Ascending aorta (tissue), 2 donors: Measurements from ENCODE around the gene CD52. TPM values are rescaled to one million over a fixed set of nuclear protein-coding genes. Genes with fewer than 3 reads are reported as not detected.

Experiments
- DNase-seq, 2 donors: peaks; one replicate each; pipeline ENCODE4 v3.0.0-alpha.2; 2019; ENCODE audit warnings: low spot score in 2 of 2
- H3K27ac ChIP-seq, 2 donors: fragments of 200-600 bp; sonication (generic); one replicate each; pipeline ENCODE4 v1.5.1; 2016 to 2017; ENCODE audit warnings: mild to moderate bottlenecking in 1 of 2
- H3K27me3 ChIP-seq: fragments of 200-600 bp; sonication (generic); one replicate; pipeline ENCODE4 v1.5.1; 2017
- H3K36me3 ChIP-seq, 2 donors: fragments of 200-600 bp; sonication (generic); one replicate each; pipeline ENCODE4 v1.5.1; 2016
- H3K4me1 ChIP-seq, 2 donors: fragments of 200-600 bp; sonication (generic); one replicate each; pipeline ENCODE4 v1.5.1; 2016 to 2017; ENCODE audit warnings: mild to moderate bottlenecking in 1 of 2
- H3K4me3 ChIP-seq, 2 donors: fragments of 200-600 bp; sonication (generic); one replicate each; pipeline ENCODE4 v1.5.1; 2016 to 2017; ENCODE audit warnings: mild to moderate bottlenecking in 1 of 2
- H3K9me3 ChIP-seq, 2 donors: fragments of 200-600 bp; sonication (generic); one replicate each; pipeline ENCODE4 v1.5.1; 2016
- intact Hi-C: fragments of 100-400 bp; cut with DNase I; formaldehyde crosslinking; loops from one replicate; pipeline ENCODE4 v1.15.1; 2023
- total RNA-seq: library from RNA; depleted of rRNA; stranded (reverse); fragments of >200 nt; gene quantifications from one replicate; pipeline ENCODE4 v1.1.0, GENCODE V29; 2016
- TF ChIP-seq, protein P1 (sequence below), 3 experiments: fragments of 200-600 bp in 2 of 3; fragments of 450-650 bp in 1 of 3; sonication (generic) in 2 of 3; IDR thresholded peaks; one replicate each; pipeline ENCODE4 v1.5.1; 2016 to 2019; ENCODE audit warnings: antibody characterized with exemption in 3 of 3, mild to moderate bottlenecking in 1 of 3, moderate library complexity in 1 of 3

Gene CD52
- total RNA-seq, 1 donor from 2014 or later: not detected

DNA sequence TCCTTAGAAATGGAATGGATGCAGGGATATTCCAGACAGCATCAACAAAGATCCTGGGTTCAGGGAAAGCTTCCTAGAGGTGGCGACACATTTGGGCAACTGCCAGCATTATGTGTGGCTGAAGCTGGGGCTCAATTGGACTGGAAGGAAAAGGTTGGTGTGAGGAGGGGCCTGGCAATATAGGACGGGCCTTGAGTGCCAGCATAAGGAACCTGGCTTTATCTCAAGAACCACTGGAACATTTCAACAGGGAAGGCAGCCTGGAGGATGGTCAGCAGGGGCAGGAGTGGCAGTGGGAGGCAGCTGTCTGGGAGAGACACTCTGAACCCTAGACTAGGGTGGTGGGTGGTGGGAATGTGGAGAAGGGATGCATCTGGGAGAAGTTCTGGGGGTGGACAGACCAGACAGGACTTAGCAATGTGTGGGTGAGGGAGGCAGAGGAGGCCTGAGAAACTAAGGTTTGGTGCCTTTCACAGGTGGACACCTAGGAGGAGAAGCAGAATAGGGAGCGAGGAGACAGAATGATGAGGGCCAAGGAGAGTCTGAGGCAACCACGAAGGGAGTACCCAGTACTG, 34.4 kb upstream of the CD52 start:
- Histone ChIP-seq H3K36me3 (no peaks in the 10 kb centered on the region), H3K4me1 (peaks cover 22 to 39% of the 10 kb centered on the region in 2 donors), H3K9me3 (no peaks in the 10 kb centered on the region), H3K27ac (peak overlapping the region; percentile 61 to 69), H3K27me3 (no peaks in the 10 kb centered on the region), H3K4me3 (no peak overlapping the region)
- no peak for DNase-seq
- intact Hi-C loops: no loop called here
- TF ChIP-seq, protein P1, sequence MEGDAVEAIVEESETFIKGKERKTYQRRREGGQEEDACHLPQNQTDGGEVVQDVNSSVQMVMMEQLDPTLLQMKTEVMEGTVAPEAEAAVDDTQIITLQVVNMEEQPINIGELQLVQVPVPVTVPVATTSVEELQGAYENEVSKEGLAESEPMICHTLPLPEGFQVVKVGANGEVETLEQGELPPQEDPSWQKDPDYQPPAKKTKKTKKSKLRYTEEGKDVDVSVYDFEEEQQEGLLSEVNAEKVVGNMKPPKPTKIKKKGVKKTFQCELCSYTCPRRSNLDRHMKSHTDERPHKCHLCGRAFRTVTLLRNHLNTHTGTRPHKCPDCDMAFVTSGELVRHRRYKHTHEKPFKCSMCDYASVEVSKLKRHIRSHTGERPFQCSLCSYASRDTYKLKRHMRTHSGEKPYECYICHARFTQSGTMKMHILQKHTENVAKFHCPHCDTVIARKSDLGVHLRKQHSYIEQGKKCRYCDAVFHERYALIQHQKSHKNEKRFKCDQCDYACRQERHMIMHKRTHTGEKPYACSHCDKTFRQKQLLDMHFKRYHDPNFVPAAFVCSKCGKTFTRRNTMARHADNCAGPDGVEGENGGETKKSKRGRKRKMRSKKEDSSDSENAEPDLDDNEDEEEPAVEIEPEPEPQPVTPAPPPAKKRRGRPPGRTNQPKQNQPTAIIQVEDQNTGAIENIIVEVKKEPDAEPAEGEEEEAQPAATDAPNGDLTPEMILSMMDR (IDR thresholded peaks at IDR 0.05): no peak

DNA sequence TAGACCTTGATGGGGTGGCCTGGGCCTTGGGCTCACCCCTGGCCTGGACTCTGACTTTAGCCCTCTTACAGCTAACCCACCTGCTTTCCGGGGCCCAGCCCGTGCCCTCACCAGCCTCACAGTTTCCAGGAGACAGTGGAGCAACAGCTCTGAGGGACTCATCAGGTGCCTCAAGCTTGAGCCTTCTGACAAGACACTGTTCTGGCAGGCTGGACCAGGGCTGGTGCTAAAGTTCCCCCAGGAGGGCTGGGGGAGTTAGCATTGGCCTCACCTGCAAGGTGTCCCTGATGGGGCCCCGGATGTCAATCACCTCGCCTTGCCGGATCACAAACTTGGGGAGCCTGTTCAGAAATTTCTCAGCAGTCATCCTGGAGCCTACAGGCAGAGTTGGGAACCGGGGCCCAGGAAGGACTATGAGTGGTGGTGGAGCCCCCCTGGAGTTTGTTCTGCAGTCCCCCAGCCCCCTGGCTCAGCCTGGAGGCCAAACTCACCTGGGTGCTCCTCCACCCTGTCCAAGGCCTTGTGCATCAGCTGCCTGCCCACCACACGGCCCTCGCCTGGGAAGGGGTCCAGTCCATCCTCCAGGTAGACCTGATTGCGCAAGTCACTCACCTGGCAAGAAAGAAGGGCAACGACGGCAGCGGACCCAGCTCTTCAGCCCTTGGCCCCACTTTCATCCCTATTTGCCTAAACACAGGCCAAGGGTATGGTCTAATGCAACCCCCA, 33.7 kb upstream of the CD52 start:
- H3K36me3 ChIP-seq: no peaks in the 10 kb centered on the region
- peak overlapping the region; percentile 61 to 69 for H3K27ac ChIP-seq
- no peak for DNase-seq
- TF ChIP-seq, protein P1 (IDR thresholded peaks at IDR 0.05): no peak
- no peaks in the 10 kb centered on the region for H3K27me3 ChIP-seq
- peaks cover 17 to 33% of the 10 kb centered on the region in 2 donors for H3K4me1 ChIP-seq
- intact Hi-C loops: loop anchor here (2.0 kb wide), 1 partner anchor 49 kb away; the partner anchor contains the start of gene CEP85
- no peak overlapping the region for H3K4me3 ChIP-seq
- no peaks in the 10 kb centered on the region for H3K9me3 ChIP-seq

DNA sequence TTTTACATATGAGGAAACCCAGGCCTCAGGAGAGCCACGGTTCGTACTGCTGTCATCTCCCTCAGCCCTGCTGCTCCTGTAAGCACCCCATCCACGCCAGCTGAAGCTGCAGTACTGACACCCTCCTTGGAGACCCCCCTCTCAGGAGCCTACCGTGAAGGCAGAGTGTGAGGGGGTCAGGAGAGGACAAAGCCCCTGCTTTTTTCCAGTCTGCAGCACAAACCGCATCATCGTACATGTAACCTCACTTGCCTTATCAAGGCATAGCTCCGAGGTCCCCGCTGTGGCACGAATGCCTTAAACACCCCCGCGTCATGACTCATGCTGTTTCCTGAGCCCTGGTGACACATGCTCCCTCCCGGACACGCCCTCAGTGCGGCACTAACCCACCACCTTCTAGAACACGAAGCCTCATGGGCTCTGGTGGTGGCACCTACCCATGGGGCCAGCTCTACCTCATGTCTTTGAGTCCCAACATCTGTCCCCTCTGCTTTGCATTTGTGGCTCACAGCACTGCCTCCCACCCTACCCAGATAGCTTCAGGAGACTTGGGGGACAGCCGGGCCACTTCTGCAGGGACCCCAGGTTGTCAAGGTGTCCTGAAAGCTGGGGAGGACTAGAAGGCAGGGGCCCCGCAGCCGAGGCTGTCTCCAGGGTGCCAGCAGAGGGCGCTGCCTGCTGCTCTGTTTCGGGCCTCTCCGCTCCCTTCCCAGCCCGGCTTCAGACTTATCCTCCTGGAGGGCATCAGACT, 33.0 kb upstream of the CD52 start:
- Histone ChIP-seq H3K9me3 (no peaks in the 10 kb centered on the region), H3K27me3 (no peaks in the 10 kb centered on the region), H3K4me3 (no peak overlapping the region), H3K27ac (peak overlapping the region; percentile 61 to 69), H3K4me1 (peaks cover 13 to 29% of the 10 kb centered on the region in 2 donors), H3K36me3 (no peaks in the 10 kb centered on the region)
- DNase-seq: peak; percentile 77 to 96
- TF ChIP-seq, protein P1 (IDR thresholded peaks at IDR 0.05): peak in 2 of 3 experiments; percentile 27 to 50
- intact Hi-C loops: loop anchor here (2.0 kb wide), 1 partner anchor 50 kb away; the partner anchor contains the start of gene CEP85

DNA sequence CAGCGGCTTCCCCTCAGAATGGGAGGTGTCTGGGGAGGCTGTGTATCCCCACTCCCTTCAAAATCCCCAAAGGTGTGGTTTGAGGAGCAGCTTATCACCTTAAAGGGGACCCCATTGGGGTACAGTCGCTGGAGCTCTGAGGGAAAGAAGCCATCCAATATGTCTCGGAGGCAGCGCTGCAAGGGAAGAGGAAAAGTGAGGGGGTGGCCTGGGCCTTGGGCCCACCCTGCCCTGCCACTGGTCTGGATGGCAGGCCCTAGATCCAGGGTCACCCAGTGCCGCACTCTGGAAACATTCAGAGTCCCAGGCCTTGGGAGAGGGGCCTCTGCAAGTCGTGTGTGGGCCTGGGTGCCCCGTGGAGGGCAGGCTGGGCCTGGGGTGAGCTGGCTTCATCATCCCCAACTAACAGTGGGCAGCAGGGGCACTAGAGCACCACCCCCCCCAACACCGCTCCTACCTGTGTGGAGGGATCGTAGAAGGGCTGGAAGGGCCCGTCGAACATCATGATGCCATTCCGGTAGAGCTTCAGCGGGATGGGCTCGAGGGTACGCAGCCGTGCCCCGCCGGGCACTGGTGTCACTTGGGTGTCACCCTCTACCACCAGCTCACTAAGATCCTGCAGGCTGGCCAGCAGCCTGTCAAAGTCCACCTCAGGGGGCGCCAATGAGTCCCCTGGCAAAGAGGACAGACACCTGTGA, 32.2 kb upstream of the CD52 start:
- peak overlapping the region; percentile 61 for H3K27ac ChIP-seq
- TF ChIP-seq, protein P1 (IDR thresholded peaks at IDR 0.05): peak in 1 of 3 experiments; percentile 14
- intact Hi-C loops: loop anchor here (2.0 kb wide), 1 partner anchor 51 kb away; the partner anchor contains the start of gene CEP85
- no peaks in the 10 kb centered on the region for H3K36me3 ChIP-seq
- peaks cover 13 to 28% of the 10 kb centered on the region in 2 donors for H3K4me1 ChIP-seq
- no peak overlapping the region for H3K4me3 ChIP-seq
- H3K9me3 ChIP-seq: no peaks in the 10 kb centered on the region
- no peaks in the 10 kb centered on the region for H3K27me3 ChIP-seq
- no peak for DNase-seq

DNA sequence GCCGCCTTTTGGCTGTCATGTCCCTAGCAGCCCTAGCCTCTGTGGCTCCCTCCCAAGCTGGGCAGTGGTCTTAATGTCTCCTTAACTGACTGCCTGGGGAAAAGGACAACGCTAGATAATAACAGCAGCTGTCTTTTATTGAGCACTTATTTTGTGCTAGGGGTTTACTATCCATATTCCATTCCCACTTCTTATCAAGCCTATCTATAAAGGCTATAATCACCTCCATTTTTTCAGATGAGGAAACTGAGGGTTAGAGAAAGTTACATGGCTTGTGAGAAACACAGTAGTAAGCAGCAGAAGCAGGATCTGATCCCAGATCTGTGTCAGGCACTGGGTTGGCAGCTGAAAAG, 31.7 kb upstream of the CD52 start:
- Histone ChIP-seq H3K4me1 (peaks cover 8 to 23% of the 10 kb centered on the region in 2 donors), H3K9me3 (no peaks in the 10 kb centered on the region), H3K4me3 (no peak overlapping the region), H3K27ac (peak overlapping the region; percentile 5 to 29), H3K27me3 (no peaks in the 10 kb centered on the region), H3K36me3 (no peaks in the 10 kb centered on the region)
- no peak for DNase-seq
- TF ChIP-seq, protein P1 (IDR thresholded peaks at IDR 0.05): no peak
- intact Hi-C loops: no loop called here
